Glutamatergic neuron (in vitro differentiated cells): Measurements from ENCODE around the gene LSG1. TPM values are rescaled to one million over a fixed set of nuclear protein-coding genes. Genes with fewer than 3 reads are reported as not detected.

Experiments used
- DNase-seq: peaks from one replicate; pipeline ENCODE4 v3.0.0; 2022
- H3K27ac Mint-ChIP-seq: one replicate; pipeline ENCODE4 v1.8.0; 2020; ENCODE audit warnings: mild to moderate bottlenecking, mixed read lengths, inconsistent platforms; ENCODE audit not compliant: unreplicated experiment
- H3K27me3 Mint-ChIP-seq: one replicate; pipeline ENCODE4 v1.8.0; 2020; ENCODE audit warnings: mild to moderate bottlenecking, moderate library complexity, mixed read lengths, inconsistent platforms; ENCODE audit not compliant: unreplicated experiment
- H3K36me3 Mint-ChIP-seq: one replicate; pipeline ENCODE4 v1.8.0; 2020; ENCODE audit warnings: mild to moderate bottlenecking, mixed read lengths, inconsistent platforms; ENCODE audit not compliant: unreplicated experiment
- H3K4me1 Mint-ChIP-seq: one replicate; pipeline ENCODE4 v1.8.0; 2020; ENCODE audit warnings: mild to moderate bottlenecking, low read depth, mixed read lengths, inconsistent platforms; ENCODE audit not compliant: unreplicated experiment
- H3K4me3 Mint-ChIP-seq: one replicate; pipeline ENCODE4 v1.8.0; 2020; ENCODE audit warnings: mild to moderate bottlenecking, mixed read lengths, inconsistent platforms; ENCODE audit not compliant: unreplicated experiment
- H3K9me3 Mint-ChIP-seq: one replicate; pipeline ENCODE4 v1.8.0; 2020; ENCODE audit warnings: mild to moderate bottlenecking, moderate library complexity, mixed read lengths, inconsistent platforms; ENCODE audit not compliant: unreplicated experiment
- CTCF ChIP-seq: fragments of 200-600 bp; sonication (generic); IDR thresholded peaks from one replicate; pipeline ENCODE4 v1.5.0; 2021; ENCODE audit not compliant: partially characterized antibody, unreplicated experiment
- total RNA-seq: library from RNA; stranded (reverse); fragmentation: NEBNext Ultra II Directional; extraction: Animal tissue kit (Norgen Biotek cat#: 25700); gene quantifications from one replicate; pipeline ENCODE4 v1.2.1, GENCODE V29; 2021; ENCODE audit not compliant: unreplicated experiment

LSG1 gene
- total RNA-seq, 1 donor from 2014 or later, result 26.5 TPM

- no peak for TF ChIP-seq CTCF
- Mint-ChIP-seq H3K4me1 (peaks cover 27% of the 10 kb centered on the region), H3K27ac (no peak overlapping the region), H3K4me3 (no peak overlapping the region), H3K36me3 (no peaks in the 10 kb centered on the region), H3K9me3 (peaks cover 2% of the 10 kb centered on the region), H3K27me3 (peaks cover 2% of the 10 kb centered on the region)
- DNase-seq, result no peak
Observed at GRCh38 chr3:194714564-194714963, 42.6 kb upstream of the LSG1 start.

GRCh38 chr3:194714137-194714455 lies 42.1 kb upstream of the LSG1 start:
- no peak for TF ChIP-seq CTCF
- H3K4me3 Mint-ChIP-seq, result no peak overlapping the region
- DNase-seq, result no peak
- no peaks in the 10 kb centered on the region for H3K36me3 Mint-ChIP-seq
- H3K27me3 Mint-ChIP-seq, result peaks cover 4% of the 10 kb centered on the region
- peaks cover 31% of the 10 kb centered on the region for H3K4me1 Mint-ChIP-seq
- peaks cover 5% of the 10 kb centered on the region for H3K9me3 Mint-ChIP-seq
- H3K27ac Mint-ChIP-seq, result no peak overlapping the region

- H3K36me3 Mint-ChIP-seq, result no peaks in the 10 kb centered on the region
- H3K9me3 Mint-ChIP-seq, result peaks cover 6% of the 10 kb centered on the region
- H3K27ac Mint-ChIP-seq, result no peak overlapping the region
- no peak for DNase-seq
- peaks cover 5% of the 10 kb centered on the region for H3K27me3 Mint-ChIP-seq
- TF ChIP-seq CTCF, result no peak
- no peak overlapping the region for H3K4me3 Mint-ChIP-seq
- peaks cover 32% of the 10 kb centered on the region for H3K4me1 Mint-ChIP-seq
Observed at GRCh38 chr3:194713299-194714136, 41.5 kb upstream of the LSG1 start.

GRCh38 chr3:194711913-194712312 lies 39.9 kb upstream of the LSG1 start:
- no peak overlapping the region for H3K4me3 Mint-ChIP-seq
- H3K27me3 Mint-ChIP-seq, result peaks cover 3% of the 10 kb centered on the region
- no peak overlapping the region for H3K27ac Mint-ChIP-seq
- no peak for DNase-seq
- peaks cover 3% of the 10 kb centered on the region for H3K36me3 Mint-ChIP-seq
- peaks cover 11% of the 10 kb centered on the region for H3K9me3 Mint-ChIP-seq
- TF ChIP-seq CTCF, result no peak
- peaks cover 19% of the 10 kb centered on the region for H3K4me1 Mint-ChIP-seq

- peaks cover 3% of the 10 kb centered on the region for H3K36me3 Mint-ChIP-seq
- no peak for DNase-seq
- peaks cover 24% of the 10 kb centered on the region for H3K4me1 Mint-ChIP-seq
- H3K4me3 Mint-ChIP-seq, result no peak overlapping the region
- H3K27me3 Mint-ChIP-seq, result peaks cover 3% of the 10 kb centered on the region
- H3K27ac Mint-ChIP-seq, result no peak overlapping the region
- TF ChIP-seq CTCF, result no peak
- peaks cover 16% of the 10 kb centered on the region for H3K9me3 Mint-ChIP-seq
Observed at GRCh38 chr3:194711286-194711685, 39.3 kb upstream of the LSG1 start.
